Hepatocyte (in vitro differentiated cells): Measurements from ENCODE around the gene SNRPB. TPM values are rescaled to one million over a fixed set of nuclear protein-coding genes. Genes with fewer than 3 reads are reported as not detected.
A peak's percentile ranks its signal among the peaks of the same experiment; 100 is the strongest.

ENCODE experiments used
- DNase-seq: peaks from one replicate; pipeline ENCODE4 v3.0.0-alpha.2; 2016; ENCODE audit warnings: low spot score
- H2AFZ ChIP-seq: fragments of 200-600 bp; sonication (generic); 2 replicates; pipeline ENCODE4 v1.6.0; 2016; ENCODE audit warnings: antibody characterized with exemption, mild to moderate bottlenecking
- H3K27ac ChIP-seq: fragments of 200-600 bp; sonication (generic); 2 replicates; pipeline ENCODE4 v1.5.1; 2016; ENCODE audit warnings: mild to moderate bottlenecking
- H3K27me3 ChIP-seq: fragments of 200-600 bp; sonication (generic); 2 replicates; pipeline ENCODE4 v1.6.1; 2016
- H3K36me3 ChIP-seq: fragments of 200-600 bp; sonication (generic); replicated peaks from 2 replicates; pipeline ENCODE4 v1.5.1; 2016; ENCODE audit warnings: low read depth; ENCODE audit not compliant: insufficient read depth
- H3K4me1 ChIP-seq: fragments of 200-600 bp; sonication (generic); 2 replicates; pipeline ENCODE4 v1.5.1; 2016; ENCODE audit warnings: mild to moderate bottlenecking, moderate library complexity; ENCODE audit not compliant: insufficient read depth
- H3K4me2 ChIP-seq: fragments of 200-600 bp; sonication (generic); 2 replicates; pipeline ENCODE4 v1.6.0; 2016
- H3K4me3 ChIP-seq: fragments of 200-600 bp; sonication (generic); 2 replicates; pipeline ENCODE4 v1.5.1; 2016; ENCODE audit warnings: mild to moderate bottlenecking
- H3K79me2 ChIP-seq: fragments of 200-600 bp; sonication (generic); 2 replicates; pipeline ENCODE4 v1.6.0; 2017; ENCODE audit warnings: mild to moderate bottlenecking
- H3K9me2 ChIP-seq: fragments of 200-600 bp; sonication (generic); replicated peaks from 2 replicates; pipeline ENCODE4 v1.6.0; 2017; ENCODE audit warnings: mild to moderate bottlenecking; ENCODE audit not compliant: insufficient read depth
- H3K9me3 ChIP-seq: fragments of 200-600 bp; sonication (generic); 2 replicates; pipeline ENCODE4 v1.5.1; 2016; ENCODE audit warnings: low read depth, mild to moderate bottlenecking
- H4K20me1 ChIP-seq: fragments of 200-600 bp; sonication (generic); 2 replicates; pipeline ENCODE4 v1.6.0; 2016; ENCODE audit warnings: mild to moderate bottlenecking; ENCODE audit not compliant: insufficient read depth, poor library complexity, severe bottlenecking
- CTCF ChIP-seq: fragments of 200-600 bp; sonication (generic); IDR thresholded peaks from 2 replicates; pipeline ENCODE4 v1.5.1; 2016; ENCODE audit warnings: antibody characterized with exemption, mild to moderate bottlenecking; ENCODE audit not compliant: poor library complexity
- EZH2 ChIP-seq: fragments of 200-600 bp; sonication (generic); IDR thresholded peaks from 2 replicates; pipeline ENCODE4 v1.6.1; 2016; ENCODE audit warnings: antibody characterized with exemption, mild to moderate bottlenecking, borderline replicate concordance
- EZH2phosphoT487 ChIP-seq: fragments of 200-600 bp; sonication (generic); IDR thresholded peaks from one replicate; pipeline ENCODE4 v1.6.1; 2018; ENCODE audit warnings: antibody characterized with exemption, mild to moderate bottlenecking, low read depth, moderate library complexity; ENCODE audit not compliant: unreplicated experiment, severe bottlenecking
- WGBS: methylation state at CpG from one replicate; pipeline ENCODE4 v1.1.6; 2016; ENCODE audit warnings: low lambda C conversion rate; ENCODE audit errors: missing lambda C conversion rate; 5-methylcytosine and 5-hydroxymethylcytosine counted together
- polyA plus RNA-seq: library from polyadenylated mRNA; unstranded; fragments of >200 nt; fragmentation: Nextera tagmentation; extraction: Ambion mirVana; gene quantifications from 2 replicates; pipeline ENCODE4 v1.2.1, GENCODE V29; 2016
- total RNA-seq: library from RNA; depleted of rRNA; stranded (reverse); fragments of >200 nt; gene quantifications from 2 replicates; pipeline ENCODE4 v1.2.3, GENCODE V29; 2014

The SNRPB gene
- total and polyA plus RNA-seq, 2 experiments from 2014 or later: 201 to 219 TPM

GRCh38 chr20:2475850-2476741 is 5.5 kb upstream of the SNRPB start:
- Histone ChIP-seq H3K79me2 (no peaks in the 10 kb centered on the region), H3K9me2 (no peaks in the 10 kb centered on the region), H3K27ac (no peak overlapping the region), H3K4me3 (no peak overlapping the region), H3K27me3 (no peaks in the 10 kb centered on the region), H2AFZ (no peak overlapping the region), H3K4me1 (no peaks in the 10 kb centered on the region), H3K9me3 (no peaks in the 10 kb centered on the region), H3K4me2 (no peak overlapping the region), H4K20me1 (no peaks in the 10 kb centered on the region), H3K36me3 (no peaks in the 10 kb centered on the region)
- no peak for DNase-seq
- TF ChIP-seq EZH2: no peak
- no peak for TF ChIP-seq EZH2phosphoT487
- TF ChIP-seq CTCF: no peak
- WGBS: 96% methylated on average over 9 of the region's 9 CpGs

- H3K27me3 ChIP-seq: no peaks in the 10 kb centered on the region
- no peak overlapping the region for H3K4me3 ChIP-seq
- TF ChIP-seq CTCF (no peak), EZH2 (no peak), EZH2phosphoT487 (no peak)
- H3K79me2 ChIP-seq: peaks cover 20% of the 10 kb centered on the region
- peaks cover 5% of the 10 kb centered on the region for H3K4me1 ChIP-seq
- H4K20me1 ChIP-seq: peaks cover 13% of the 10 kb centered on the region
- WGBS: 73% methylated on average over 4 of the region's 4 CpGs
- H3K9me3 ChIP-seq: no peaks in the 10 kb centered on the region
- no peak overlapping the region for H3K27ac ChIP-seq
- DNase-seq: peak; percentile 29
- no peak overlapping the region for H2AFZ ChIP-seq
- no peaks in the 10 kb centered on the region for H3K9me2 ChIP-seq
- H3K36me3 ChIP-seq: no peaks in the 10 kb centered on the region
- H3K4me2 ChIP-seq: no peak overlapping the region
These were observed 2.9 kb upstream of the SNRPB start for GRCh38 chr20:2473516-2473915.

GRCh38 chr20:2469991-2470422 is 582 bp downstream of the SNRPB start:
- TF ChIP-seq EZH2: no peak
- no peak for TF ChIP-seq EZH2phosphoT487
- no peak for TF ChIP-seq CTCF
- peak overlapping the region; percentile 62 for H3K4me3 ChIP-seq
- H3K27ac ChIP-seq: peak overlapping the region; percentile 96
- H3K9me3 ChIP-seq: no peaks in the 10 kb centered on the region
- peaks cover 50% of the 10 kb centered on the region for H3K79me2 ChIP-seq
- H3K9me2 ChIP-seq: no peaks in the 10 kb centered on the region
- H4K20me1 ChIP-seq: peaks cover 35% of the 10 kb centered on the region
- H3K4me1 ChIP-seq: peaks cover 5% of the 10 kb centered on the region
- peak overlapping the region; percentile 66 for H2AFZ ChIP-seq
- H3K36me3 ChIP-seq: no peaks in the 10 kb centered on the region
- peak overlapping the region; percentile 86 for H3K4me2 ChIP-seq
- 2% methylated on average over 19 of the region's 19 CpGs for WGBS
- H3K27me3 ChIP-seq: no peaks in the 10 kb centered on the region
- peak; percentile 54 for DNase-seq
